K562 (cell line): ENCODE results near the gene SLCO1B1. TPM values are rescaled to one million over a fixed set of nuclear protein-coding genes. Genes with fewer than 3 reads are reported as not detected.

Experiments used
- ATAC-seq: fragments of 200-7000 bp; cut with Tn5 transposase; 3 replicates; pipeline ENCODE4 v1.9.1; 2020; ENCODE audit warnings: moderate library complexity
- BruUV-seq: library from RNA; stranded (reverse); fragments of 400-500 nt; replicated peaks from 2 replicates; lab custom pipeline; 2021; lab: Mats Ljungman, UMichigan
- CTCF ChIA-PET: fragments of 300-600 bp; formaldehyde crosslinking; extraction: SDS; loops from one replicate; lab custom pipeline; 2021; ENCODE audit warnings: low intra/inter-chr PET ratio; lab: Yijun Ruan, JAX
- POLR2A ChIA-PET: fragments of 300-600, 350-650 bp; sonication (Branson Sonifier 250); formaldehyde crosslinking; extraction: SDS; loops from one replicate; lab custom pipeline; 2021; ENCODE audit warnings: antibody characterized with exemption, inconsistent platforms; lab: Yijun Ruan, JAX
- DNase-seq, 4 experiments: peaks; one replicate each; pipeline versions ENCODE4 v3.0.0 to v3.0.0-alpha.2; 2011 to 2018; ENCODE audit warnings: low spot score in 3 of 4, mixed read lengths in 3 of 4; ENCODE audit errors: extremely low read depth in 1 of 4
- FAIRE-seq: peaks from 2 replicates; lab custom pipeline; 2011; peaks lifted over from hg19 to GRCh38; lab: Jason Lieb, UNC
- H2AFZ ChIP-seq: 2 replicates; pipeline ENCODE4 v1.6.0; 2011; ENCODE audit warnings: low read depth, low read length, control low read depth, inconsistent platforms
- H3K27ac ChIP-seq: fragments of 200-600 bp; 3 replicates; pipeline ENCODE4 v1.8.0; 2011; ENCODE audit warnings: low read depth, mild to moderate bottlenecking, control low read depth, inconsistent platforms, low read length, moderate library complexity, mixed read lengths; ENCODE audit errors: extremely low read depth
- H3K27me3 ChIP-seq, 2 experiments: fragments of 300-600 bp in 1 of 2; 2 replicates in 1 of 2; 3 replicates in 1 of 2; pipeline versions ENCODE4 v1.6.0 to v1.8.0; 2011; ENCODE audit warnings: inconsistent platforms in 2 of 2, low read length in 2 of 2, mild to moderate bottlenecking in 1 of 2, mixed read lengths in 1 of 2, moderate library complexity in 1 of 2; ENCODE audit not compliant: control insufficient read depth in 2 of 2, insufficient read depth in 2 of 2
- H3K36me3 ChIP-seq: fragments of 300-600 bp; 3 replicates; pipeline ENCODE4 v1.8.0; 2011; ENCODE audit warnings: mild to moderate bottlenecking, low read length, inconsistent platforms; ENCODE audit not compliant: control insufficient read depth, insufficient read depth
- H3K4me1 ChIP-seq, 2 experiments: fragments of 200-600 bp in 1 of 2; replicated peaks in 1 of 2; 2 replicates in 1 of 2; 3 replicates in 1 of 2; pipeline versions ENCODE4 v1.5.1 to v1.8.0; 2011; ENCODE audit warnings: inconsistent platforms in 2 of 2, low read length in 2 of 2, mild to moderate bottlenecking in 1 of 2, mixed read lengths in 1 of 2, moderate library complexity in 1 of 2; ENCODE audit not compliant: control insufficient read depth in 2 of 2, insufficient read depth in 2 of 2
- H3K4me2 ChIP-seq: 2 replicates; pipeline ENCODE4 v1.6.1; 2011; ENCODE audit warnings: low read length, control low read depth, inconsistent platforms, mixed read lengths; ENCODE audit not compliant: insufficient read depth
- H3K4me3 ChIP-seq: fragments of 200-600 bp; sonication (generic), shearing (Covaris generic); 2 replicates; pipeline ENCODE4 v1.5.1; 2016; ENCODE audit warnings: control low read depth, inconsistent platforms
- H3K79me2 ChIP-seq: fragments of 200-600 bp; 3 replicates; pipeline ENCODE4 v1.8.0; 2011; ENCODE audit warnings: low read length, inconsistent platforms; ENCODE audit not compliant: control insufficient read depth, insufficient read depth
- H3K9ac ChIP-seq, 2 experiments: 2 replicates each; pipeline versions ENCODE4 v1.6.0 to v1.6.1; 2011; ENCODE audit warnings: low read depth in 2 of 2, low read length in 2 of 2, control low read depth in 1 of 2, inconsistent platforms in 1 of 2, mild to moderate bottlenecking in 1 of 2, mixed read lengths in 1 of 2; ENCODE audit not compliant: insufficient read depth in 1 of 2
- H3K9me1 ChIP-seq: one replicate; pipeline ENCODE4 v1.6.0; 2011; ENCODE audit warnings: inconsistent platforms, mild to moderate bottlenecking, low read length, moderate library complexity; ENCODE audit not compliant: control insufficient read depth, insufficient read depth
- H3K9me3 ChIP-seq: replicated peaks from 2 replicates; pipeline ENCODE4 v1.5.1; 2011; ENCODE audit warnings: low read depth, low read length, inconsistent platforms; ENCODE audit not compliant: control insufficient read depth, insufficient read depth
- H4K20me1 ChIP-seq: replicated peaks from 2 replicates; pipeline ENCODE4 v1.6.1; 2011; ENCODE audit warnings: low read length, inconsistent platforms, mixed read lengths; ENCODE audit not compliant: control insufficient read depth, insufficient read depth
- ASH1L ChIP-seq: fragments of 450-650 bp; IDR thresholded peaks from 2 replicates; pipeline ENCODE4 v1.6.1; 2018; ENCODE audit warnings: borderline replicate concordance, mild to moderate bottlenecking, low read depth; ENCODE audit not compliant: partially characterized antibody
- CBFB ChIP-seq: sonication (generic); formaldehyde crosslinking; IDR thresholded peaks from 2 replicates; pipeline ENCODE4 v1.4.0; 2020; ENCODE audit warnings: mild to moderate bottlenecking, missing genetic modification reagents
- FOXJ3 ChIP-seq: sonication (generic); formaldehyde crosslinking; IDR thresholded peaks from 2 replicates; pipeline ENCODE4 v1.4.0; 2020; ENCODE audit warnings: mild to moderate bottlenecking, missing genetic modification reagents
- GATA2 ChIP-seq: sonication (generic); formaldehyde crosslinking; IDR thresholded peaks from 2 replicates; pipeline ENCODE4 v1.4.0; 2020; ENCODE audit warnings: mild to moderate bottlenecking, missing genetic modification reagents
- MEF2D ChIP-seq: conservative IDR thresholded peaks from 2 replicates; pipeline ENCODE4 v1.6.1; 2016; ENCODE audit warnings: low read depth, missing genetic modification characterization, missing compliant biosample characterization
- MXI1 ChIP-seq: IDR thresholded peaks from 2 replicates; pipeline ENCODE4 v1.6.1; 2011; ENCODE audit warnings: low read depth, mild to moderate bottlenecking, improper control_type of control experiment, low read length
- MYBL2 ChIP-seq, 2 experiments: fragments of 450-650 bp in 1 of 2; sonication (generic) in 1 of 2; formaldehyde crosslinking in 1 of 2; IDR thresholded peaks; 2 replicates each; pipeline versions ENCODE4 v1.6.1 to v1.8.1; 2017 to 2022; ENCODE audit warnings: borderline replicate concordance in 1 of 2, inconsistent platforms in 1 of 2, low read depth in 1 of 2, mild to moderate bottlenecking in 1 of 2, missing genetic modification reagents in 1 of 2, moderate library complexity in 1 of 2
- NEUROD1 ChIP-seq: fragments of 150-350 bp; IDR thresholded peaks from 2 replicates; pipeline ENCODE4 v1.6.1; 2014; ENCODE audit warnings: borderline replicate concordance, low read length, low read depth; ENCODE audit not compliant: partially characterized antibody
- RBM25 ChIP-seq: fragments of 200-400 bp; formaldehyde crosslinking; IDR thresholded peaks from 2 replicates; pipeline ENCODE4 v1.6.1; 2018; ENCODE audit warnings: low read length, low read depth, moderate library complexity; ENCODE audit not compliant: severe bottlenecking
- TAF15 ChIP-seq: fragments of 200-400 bp; formaldehyde crosslinking; IDR thresholded peaks from 2 replicates; pipeline ENCODE4 v1.6.1; 2017; ENCODE audit warnings: mild to moderate bottlenecking, low read depth, low read length, moderate library complexity
- ZNF316 ChIP-seq: fragments of 450-650 bp; IDR thresholded peaks from 2 replicates; pipeline ENCODE4 v1.6.1; 2016
- ZNF778 ChIP-seq: fragments of 450-650 bp; formaldehyde crosslinking; IDR thresholded peaks from 2 replicates; pipeline ENCODE4 v1.4.0; 2020; ENCODE audit warnings: mild to moderate bottlenecking, moderate library complexity
- WGBS: fragments of 100-300 bp; shearing (Covaris generic); methylation state at CpG from one replicate; pipeline ENCODE4 v1.1.6; 2016; ENCODE audit warnings: low coverage, mixed read lengths; ENCODE audit not compliant: insufficient coverage; ENCODE audit errors: missing lambda C conversion rate; 5-methylcytosine and 5-hydroxymethylcytosine counted together
- in situ Hi-C: fragments of 300-500 bp; cut with MboI; formaldehyde crosslinking; loops from 4 replicates; pipeline ENCODE4 v1.15.0; 2018; ENCODE audit warnings: inconsistent platforms, mixed read lengths
- intact Hi-C: fragments of 100-400 bp; cut with micrococcal nuclease; formaldehyde crosslinking; loops from 2 replicates; pipeline ENCODE4 v1.14.2; 2022
- polyA plus RNA-seq, 8 experiments: library from polyadenylated mRNA; depleted of rRNA in 4 of 8; stranded (reverse) in 5 of 8; unstranded in 3 of 8; fragments of >200 nt; fragmentation: Nextera tagmentation in 2 of 8; fragmentation: Illumina TruSeq in 1 of 8; extraction: Ambion mirVana in 2 of 8; extraction: Trizol in 1 of 8; gene quantifications; 2 replicates each; pipeline versions ENCODE4 v1.2.1 to v1.2.3, GENCODE V29; 2011 to 2014; ENCODE audit warnings: inconsistent platforms in 1 of 8, missing spikeins in 1 of 8
- total RNA-seq, 7 experiments: library from RNA; depleted of rRNA in 6 of 7; stranded (reverse); fragments of >200 nt in 6 of 7; fragmentation: Illumina TruSeq in 2 of 7; extraction: Trizol in 2 of 7; gene quantifications; 2 replicates each; pipeline versions ENCODE4 v1.2.1 to v1.2.3, GENCODE V29; 2011 to 2021; ENCODE audit warnings: low replicate concordance in 1 of 7
- TF ChIP-seq, protein P1 (sequence below): fragments of 450-650 bp; formaldehyde crosslinking; IDR thresholded peaks from 2 replicates; pipeline ENCODE4 v1.4.0; 2022; ENCODE audit warnings: missing genetic modification characterization

The SLCO1B1 gene
- total and polyA plus RNA-seq, 9 of the 15 experiments (the other 6 are each of a cell fraction or from before 2014, with no cell fraction given): 0.04 TPM; not detected in 8

DNA sequence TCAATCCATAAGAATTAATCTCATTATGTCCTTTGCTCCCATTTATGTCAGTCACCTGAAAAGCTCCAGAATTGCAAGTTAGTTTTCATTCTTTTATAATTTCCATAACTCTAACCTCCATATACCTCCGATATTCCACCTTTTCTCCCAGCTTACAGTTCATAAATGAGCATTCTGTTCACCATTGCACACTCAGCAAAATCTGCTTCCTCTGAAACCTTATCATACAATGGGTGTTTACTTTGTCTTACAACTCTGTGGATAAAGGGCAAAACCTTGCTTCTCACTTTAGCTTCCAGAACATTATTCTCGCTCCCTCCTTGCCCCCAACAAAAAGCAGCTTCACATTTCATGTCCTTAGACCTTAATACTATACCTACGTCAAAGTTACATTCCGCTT, 19.3 kb upstream of the SLCO1B1 start:
- TF ChIP-seq NEUROD1 (no peak), ZNF316 (peak; percentile 31; the same call in 1 of the 2 replicates)
- no peak overlapping the region for H3K9ac ChIP-seq
- CTCF ChIA-PET: no interaction called here
- no peaks in the 10 kb centered on the region for H3K9me1 ChIP-seq
- POLR2A ChIA-PET: no interaction called here
- H3K4me3 ChIP-seq: no peak overlapping the region
- BruUV-seq: no TSS peak
- H3K4me1 ChIP-seq: no peaks in the 10 kb centered on the region
- in situ Hi-C loops: no loop called here
- no peaks in the 10 kb centered on the region for H3K9me3 ChIP-seq
- no peak overlapping the region for H3K27ac ChIP-seq
- intact Hi-C loops: no loop called here
- FAIRE-seq (no peak), ATAC-seq (no peak), DNase-seq (no peak)
- H3K27me3 ChIP-seq: no peaks in the 10 kb centered on the region
- H2AFZ ChIP-seq: no peak overlapping the region
- H3K79me2 ChIP-seq: no peaks in the 10 kb centered on the region
- no peaks in the 10 kb centered on the region for H3K36me3 ChIP-seq
- WGBS: 0% methylated on average over 4 of the region's 4 CpGs
- no peaks in the 10 kb centered on the region for H4K20me1 ChIP-seq
- no peak overlapping the region for H3K4me2 ChIP-seq

DNA sequence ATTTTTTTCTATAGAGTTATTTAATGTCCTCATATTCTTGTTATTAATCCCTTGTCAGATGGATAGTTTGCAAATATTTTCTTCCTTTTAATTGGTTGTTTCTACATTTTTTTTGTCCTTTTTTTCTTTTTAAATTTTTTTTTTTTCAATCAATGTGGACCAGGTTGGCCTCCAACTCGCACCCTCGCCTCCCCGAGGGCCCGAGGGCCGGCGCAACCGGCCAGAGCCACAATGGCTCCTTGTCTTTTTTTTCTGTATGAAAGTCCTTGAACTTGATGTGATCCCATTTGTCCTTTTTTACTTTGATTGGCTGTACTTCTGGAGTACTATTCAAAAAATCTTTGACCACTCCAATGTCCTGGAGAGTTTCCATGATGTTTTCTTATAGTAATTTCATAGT, 17.7 kb upstream of the SLCO1B1 start:
- no peak for TF ChIP-seq ASH1L
- no peak for TF ChIP-seq TAF15
- no peak for TF ChIP-seq MEF2D
- no peak for TF ChIP-seq MXI1
- no peak for TF ChIP-seq CBFB (CRISPR knock-in tag)
- no peak for TF ChIP-seq RBM25
- TF ChIP-seq FOXJ3 (CRISPR knock-in tag): no peak
- no peak for TF ChIP-seq GATA2 (CRISPR knock-in tag)
- no peak for TF ChIP-seq ZNF778 (CRISPR knock-in tag)
- TF ChIP-seq MYBL2 (IDR thresholded peaks at IDR 0.05; ENCODE audit: low read depth): no peak
- no peak for TF ChIP-seq MYBL2 (CRISPR knock-in tag; IDR thresholded peaks at IDR 0.05; ENCODE audit: borderline replicate concordance)
- TF ChIP-seq, protein P1, sequence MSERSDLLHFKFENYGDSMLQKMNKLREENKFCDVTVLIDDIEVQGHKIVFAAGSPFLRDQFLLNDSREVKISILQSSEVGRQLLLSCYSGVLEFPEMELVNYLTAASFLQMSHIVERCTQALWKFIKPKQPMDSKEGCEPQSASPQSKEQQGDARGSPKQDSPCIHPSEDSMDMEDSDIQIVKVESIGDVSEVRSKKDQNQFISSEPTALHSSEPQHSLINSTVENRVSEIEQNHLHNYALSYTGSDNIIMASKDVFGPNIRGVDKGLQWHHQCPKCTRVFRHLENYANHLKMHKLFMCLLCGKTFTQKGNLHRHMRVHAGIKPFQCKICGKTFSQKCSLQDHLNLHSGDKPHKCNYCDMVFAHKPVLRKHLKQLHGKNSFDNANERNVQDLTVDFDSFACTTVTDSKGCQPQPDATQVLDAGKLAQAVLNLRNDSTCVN (CRISPR knock-in tag): no peak
- H3K27me3 ChIP-seq: no peaks in the 10 kb centered on the region
- no peaks in the 10 kb centered on the region for H4K20me1 ChIP-seq
- intact Hi-C loops (no loop called here), in situ Hi-C loops (no loop called here)
- H2AFZ ChIP-seq: no peak overlapping the region
- no peak overlapping the region for H3K4me3 ChIP-seq
- H3K9ac ChIP-seq: no peak overlapping the region
- no peak for FAIRE-seq
- no peak for DNase-seq
- H3K79me2 ChIP-seq: no peaks in the 10 kb centered on the region
- H3K9me1 ChIP-seq: no peaks in the 10 kb centered on the region
- no TSS peak for BruUV-seq
- POLR2A ChIA-PET: no interaction called here
- CTCF ChIA-PET: no interaction called here
- ATAC-seq: no peak
- H3K36me3 ChIP-seq: no peaks in the 10 kb centered on the region
- H3K4me2 ChIP-seq: no peak overlapping the region
- WGBS: no CpG with 5 or more reads among the region's 7 CpGs
- H3K4me1 ChIP-seq: no peaks in the 10 kb centered on the region
- no peaks in the 10 kb centered on the region for H3K9me3 ChIP-seq
- no peak overlapping the region for H3K27ac ChIP-seq
